Measurements from ENCODE around the gene PADI1.

Gene PADI1

GRCh38 chr1:17196496-17197185, 8.3 kb upstream of the PADI1 start:
- in situ Hi-C loops (cut with MboI; ENCODE audit: low sequenced_read_pairs): no loop called here

DNA sequence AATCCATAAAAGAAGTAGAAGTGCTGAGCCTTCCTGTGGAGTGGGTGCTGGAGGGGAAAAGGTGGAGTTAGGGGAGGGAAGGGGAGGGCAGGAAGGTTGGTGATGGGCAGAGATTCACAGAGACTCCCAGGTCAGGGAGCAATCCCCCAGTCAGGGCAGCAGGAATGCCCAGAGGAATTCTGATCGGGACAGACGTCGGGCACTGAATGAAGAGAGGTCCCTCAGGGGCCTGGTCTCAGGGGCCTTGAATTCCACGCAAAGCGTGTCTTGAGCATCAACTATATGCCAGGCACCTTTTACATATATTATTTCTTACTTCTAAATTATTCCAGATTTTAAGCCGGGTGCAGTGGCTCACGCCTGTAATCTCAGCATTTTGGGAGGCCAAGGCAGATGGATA, 7.2 kb upstream of the PADI1 start:
- in situ Hi-C loops (cut with MboI; ENCODE audit: low sequenced_read_pairs): no loop called here

DNA sequence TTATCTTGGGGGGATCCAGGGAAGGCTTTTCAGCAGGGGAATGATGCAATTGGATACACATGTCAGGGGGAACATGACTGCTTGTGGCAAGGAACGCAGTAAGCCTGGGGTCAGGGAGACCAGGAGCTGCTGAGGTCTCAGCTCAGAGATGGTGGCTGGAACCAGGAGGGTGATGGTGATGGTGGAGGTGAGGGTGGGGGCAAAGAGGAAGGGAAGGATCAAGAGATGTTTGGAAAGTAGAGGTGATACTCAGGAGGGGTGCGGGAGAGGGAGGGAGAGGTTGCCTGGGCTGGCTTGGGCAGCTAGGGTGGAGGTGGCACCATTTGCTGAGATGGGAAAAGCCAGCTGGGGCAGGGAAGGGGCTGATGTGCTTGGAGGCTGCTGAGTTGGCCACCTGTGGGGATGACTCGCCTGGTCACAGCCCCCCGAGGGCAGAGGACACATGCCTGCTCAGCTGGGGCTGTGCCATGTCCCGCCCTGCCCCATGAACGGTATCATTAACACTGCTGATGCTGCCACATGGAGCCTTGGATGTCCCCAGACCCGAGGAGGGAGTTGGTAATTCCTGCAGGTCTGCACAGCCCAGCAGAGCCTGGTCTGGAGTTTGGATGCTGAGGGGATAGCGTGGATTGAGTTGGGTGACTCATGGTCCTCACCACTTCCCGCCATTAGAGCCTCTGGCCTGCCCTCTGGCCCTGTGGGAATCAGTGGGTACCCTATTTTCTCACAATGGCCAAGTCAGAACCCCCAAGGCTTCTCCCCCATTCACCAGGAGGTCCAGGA, 6.3 kb upstream of the PADI1 start:
- in situ Hi-C loops (cut with MboI; ENCODE audit: low sequenced_read_pairs): no loop called here

- in situ Hi-C loops (cut with MboI; ENCODE audit: low sequenced_read_pairs): no loop called here
Measured at GRCh38 chr1:17199267-17200044, 5.5 kb upstream of the PADI1 start.

DNA sequence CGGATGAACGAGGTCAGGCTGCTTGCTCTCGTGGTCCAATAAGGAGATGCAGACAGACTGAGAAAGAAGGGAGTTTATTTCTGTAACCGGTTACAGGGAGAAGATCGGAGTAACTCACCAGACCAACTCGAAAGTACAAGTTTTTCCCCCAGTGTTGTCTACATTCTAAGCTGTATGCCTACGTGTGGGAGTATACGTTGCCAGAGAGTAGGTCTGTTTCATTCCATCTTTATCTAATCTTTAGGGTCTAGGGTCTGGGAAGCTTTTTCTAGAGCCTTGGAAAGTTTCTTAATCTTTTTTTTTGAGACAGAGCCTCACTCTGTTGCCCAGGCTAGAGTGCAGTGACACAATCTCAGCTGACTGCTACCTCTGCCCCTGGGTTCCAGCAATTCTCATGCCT, 4.7 kb upstream of the PADI1 start:
- in situ Hi-C loops (cut with MboI; ENCODE audit: low sequenced_read_pairs): no loop called here

- in situ Hi-C loops (cut with MboI; ENCODE audit: low sequenced_read_pairs): no loop called here
Measured at GRCh38 chr1:17200756-17201155, 4.2 kb upstream of the PADI1 start.

DNA sequence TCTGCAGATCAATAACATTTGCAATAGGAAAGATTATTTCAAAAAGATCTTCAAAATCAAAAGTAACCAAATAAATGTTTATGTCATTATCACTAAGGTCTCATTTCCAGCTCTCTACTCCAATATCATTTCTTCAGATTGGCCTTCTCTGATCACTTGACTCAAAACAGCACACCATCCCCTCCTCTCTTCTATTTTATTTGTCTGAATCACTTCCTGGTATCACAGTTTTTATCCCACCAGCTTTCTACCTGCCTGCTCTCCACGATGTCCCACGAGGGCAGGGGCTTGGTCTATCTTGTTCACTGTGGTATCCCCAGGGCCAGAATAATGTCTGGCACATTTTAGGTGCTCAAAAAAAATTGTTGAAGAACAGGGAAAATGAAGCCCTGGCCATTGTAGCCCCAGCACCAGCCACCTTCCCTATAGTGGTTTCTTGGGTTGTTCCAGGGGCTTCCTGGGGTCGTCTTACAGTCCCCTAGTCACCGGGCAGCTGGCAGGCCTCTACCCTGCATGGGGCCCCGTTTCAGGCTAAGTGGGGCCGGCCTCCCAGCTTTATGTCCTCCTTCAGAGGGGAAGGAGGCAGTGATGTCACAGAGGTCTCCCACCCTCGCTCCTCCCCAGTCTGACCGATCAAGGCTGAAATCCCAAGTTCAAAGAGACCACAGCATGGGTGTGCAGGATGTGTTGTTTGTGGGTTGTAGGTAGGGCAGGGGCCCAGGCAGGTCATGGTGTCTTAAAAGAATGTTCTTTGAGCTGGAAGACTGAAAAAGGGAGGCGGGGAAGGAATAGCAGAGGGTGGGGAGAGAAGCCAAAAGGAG, 3.5 kb upstream of the PADI1 start:
- in situ Hi-C loops (cut with MboI; ENCODE audit: low sequenced_read_pairs): no loop called here

DNA sequence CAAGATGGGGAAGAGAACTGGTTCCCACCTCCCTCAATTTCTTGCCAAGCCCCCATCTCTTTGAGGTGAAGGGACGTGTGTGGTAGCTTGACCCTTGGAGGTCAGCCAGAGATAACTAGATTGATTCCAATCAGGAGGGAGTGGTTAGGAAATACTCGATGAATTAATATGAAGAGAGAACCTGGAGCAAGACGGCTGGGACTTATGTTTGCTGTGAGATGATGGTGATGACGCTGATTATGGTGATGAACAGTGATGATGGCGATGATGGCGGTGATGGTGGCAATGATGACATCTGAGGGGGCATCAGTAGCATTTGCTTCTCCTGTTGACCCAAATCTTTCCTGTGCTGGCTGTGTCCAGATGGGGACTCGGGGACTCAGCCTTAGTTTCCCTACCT, 724 bp downstream of the PADI1 start:
- in situ Hi-C loops (cut with MboI; ENCODE audit: low sequenced_read_pairs): no loop called here

- in situ Hi-C loops (cut with MboI; ENCODE audit: low sequenced_read_pairs): no loop called here
Measured at GRCh38 chr1:17206196-17206595, 1.3 kb downstream of the PADI1 start.

GRCh38 chr1:17207046-17207445, 2.1 kb downstream of the PADI1 start:
- in situ Hi-C loops (cut with MboI; ENCODE audit: low sequenced_read_pairs): no loop called here

- in situ Hi-C loops (cut with MboI; ENCODE audit: low sequenced_read_pairs): no loop called here
Measured at GRCh38 chr1:17207540-17207939, 2.6 kb downstream of the PADI1 start.

- in situ Hi-C loops (cut with MboI; ENCODE audit: low sequenced_read_pairs): no loop called here
Measured at GRCh38 chr1:17207966-17208418, 3.1 kb downstream of the PADI1 start.

DNA sequence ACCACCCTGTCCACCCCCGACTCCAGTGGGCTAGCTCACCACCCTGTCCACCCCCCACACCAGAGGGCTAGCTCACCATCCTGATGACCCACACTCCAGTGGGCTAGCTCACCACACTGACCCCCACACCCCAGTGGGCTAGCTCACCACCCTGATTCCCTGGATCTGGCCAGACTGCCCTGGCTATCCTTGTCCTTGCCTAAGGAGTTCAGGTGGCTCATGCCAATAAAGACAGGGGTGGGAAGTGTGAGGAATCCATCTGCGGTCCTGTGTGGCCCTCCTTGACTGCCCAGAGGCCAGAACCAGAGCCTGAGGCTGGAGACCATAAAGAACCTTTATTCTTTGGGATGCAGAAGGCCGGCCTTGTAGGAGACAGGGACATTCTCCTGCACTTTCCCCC, 3.6 kb downstream of the PADI1 start:
- in situ Hi-C loops (cut with MboI; ENCODE audit: low sequenced_read_pairs): no loop called here

DNA sequence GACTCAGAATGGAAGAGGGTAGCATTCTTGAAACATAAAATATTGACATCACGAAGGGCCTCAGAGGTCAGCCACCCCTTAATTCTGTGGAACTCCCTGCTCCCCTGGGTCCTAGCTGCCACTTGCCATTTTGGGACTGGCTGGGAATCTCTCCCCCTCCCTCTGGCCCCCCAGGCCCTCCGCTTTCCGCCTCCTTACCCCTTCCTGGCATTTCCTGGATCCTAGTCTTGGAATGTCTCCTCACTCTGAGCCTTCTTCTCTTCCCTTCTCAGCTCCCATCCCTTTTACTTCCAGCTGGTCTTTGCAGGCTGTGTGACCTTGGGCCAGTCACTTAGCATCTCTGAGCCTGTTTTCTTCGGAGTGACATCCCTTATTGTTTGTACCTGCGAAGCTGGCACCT, 4.5 kb downstream of the PADI1 start:
- in situ Hi-C loops (cut with MboI; ENCODE audit: low sequenced_read_pairs): no loop called here

GRCh38 chr1:17210176-17210575, 5.2 kb downstream of the PADI1 start:
- in situ Hi-C loops (cut with MboI; ENCODE audit: low sequenced_read_pairs): no loop called here

GRCh38 chr1:17211377-17211776, 6.4 kb downstream of the PADI1 start:
- in situ Hi-C loops (cut with MboI; ENCODE audit: low sequenced_read_pairs): no loop called here

- in situ Hi-C loops (cut with MboI; ENCODE audit: low sequenced_read_pairs): no loop called here
Measured at GRCh38 chr1:17212009-17212408, 7.1 kb downstream of the PADI1 start.

GRCh38 chr1:17212487-17213121, 7.7 kb downstream of the PADI1 start:
- in situ Hi-C loops (cut with MboI; ENCODE audit: low sequenced_read_pairs): no loop called here

DNA sequence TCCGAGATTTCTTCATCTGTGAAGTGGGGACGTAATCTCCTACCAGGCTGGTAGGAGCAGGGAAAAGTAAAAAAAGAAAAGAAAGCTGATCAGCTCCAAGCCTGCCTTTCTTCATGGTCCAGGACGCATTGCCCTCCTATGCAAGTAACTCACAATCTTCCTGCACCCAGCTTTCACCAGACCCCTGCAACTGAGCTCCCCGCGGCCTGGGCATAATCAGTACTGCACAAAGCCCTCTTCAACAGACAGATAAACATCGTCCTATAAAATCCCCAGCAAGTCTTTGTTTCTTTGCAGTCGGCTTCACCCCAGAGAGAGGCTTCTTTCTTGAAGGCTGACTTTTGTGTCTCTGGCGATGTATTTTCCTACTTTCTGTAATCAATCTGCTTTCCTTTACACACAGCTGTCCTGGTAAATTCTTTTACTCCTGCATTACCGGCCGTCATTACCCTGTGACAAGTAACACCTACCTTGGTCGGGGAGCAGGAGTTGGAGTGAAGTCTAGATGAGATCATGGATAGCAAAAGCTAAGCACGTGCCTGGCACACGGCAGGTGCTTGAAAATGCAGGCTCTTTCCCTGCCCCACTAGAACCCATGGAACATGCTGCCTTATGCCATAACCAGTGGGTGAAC, 8.3 kb downstream of the PADI1 start:
- in situ Hi-C loops (cut with MboI; ENCODE audit: low sequenced_read_pairs): no loop called here

GRCh38 chr1:17213782-17214148, 8.8 kb downstream of the PADI1 start:
- in situ Hi-C loops (cut with MboI; ENCODE audit: low sequenced_read_pairs): no loop called here
